GM12891 (cell line): ENCODE results near the gene ATP6V1D.

Experiments
- POLR2AphosphoS5 ChIP-seq: IDR thresholded peaks from 2 replicates; pipeline ENCODE4 v1.6.1; 2011; ENCODE audit warnings: low read depth, low read length, control low read depth
- TAF1 ChIP-seq: IDR thresholded peaks from 2 replicates; pipeline ENCODE4 v1.6.1; 2011; ENCODE audit warnings: low read depth, low read length, control low read depth

DNA sequence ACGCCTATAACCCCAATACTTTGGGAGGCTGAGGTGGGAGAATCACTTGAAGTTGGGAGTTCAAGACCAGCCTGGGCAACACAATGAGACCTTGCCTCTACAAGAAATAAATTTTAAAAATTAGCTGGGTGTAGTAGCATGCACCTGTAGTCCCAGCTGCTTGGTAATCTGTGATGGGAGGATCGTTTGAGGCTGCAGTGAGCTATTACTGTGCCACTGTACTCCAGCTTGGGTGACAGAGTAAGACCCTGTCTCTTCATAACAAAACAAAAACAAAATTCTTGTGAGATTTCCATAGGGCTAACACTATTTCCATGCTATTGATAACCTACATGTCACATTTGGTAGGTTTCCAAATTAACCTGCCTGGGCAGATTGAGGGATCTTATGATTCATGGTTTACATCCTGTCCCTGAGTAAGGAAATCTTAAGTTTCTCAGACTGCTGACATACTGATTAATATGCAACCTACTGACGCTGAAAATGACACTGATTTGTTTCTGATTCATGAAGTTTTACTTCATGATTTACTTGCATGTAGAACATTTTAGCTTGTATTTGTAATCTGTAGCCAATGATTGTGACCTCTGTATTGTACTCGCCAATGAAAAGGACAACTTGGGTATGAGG, 15.9 kb downstream of the ATP6V1D start:
- no peak for TF ChIP-seq TAF1
- no peak for TF ChIP-seq POLR2AphosphoS5
